GM21515 (cell line): Measurements from ENCODE around the gene USH1C.

Experiments used
- ATAC-seq: cut with Tn5 transposase; IDR thresholded peaks from one replicate; pipeline ENCODE4 v1.9.1; 2021; ENCODE audit not compliant: unreplicated experiment

The USH1C gene

DNA sequence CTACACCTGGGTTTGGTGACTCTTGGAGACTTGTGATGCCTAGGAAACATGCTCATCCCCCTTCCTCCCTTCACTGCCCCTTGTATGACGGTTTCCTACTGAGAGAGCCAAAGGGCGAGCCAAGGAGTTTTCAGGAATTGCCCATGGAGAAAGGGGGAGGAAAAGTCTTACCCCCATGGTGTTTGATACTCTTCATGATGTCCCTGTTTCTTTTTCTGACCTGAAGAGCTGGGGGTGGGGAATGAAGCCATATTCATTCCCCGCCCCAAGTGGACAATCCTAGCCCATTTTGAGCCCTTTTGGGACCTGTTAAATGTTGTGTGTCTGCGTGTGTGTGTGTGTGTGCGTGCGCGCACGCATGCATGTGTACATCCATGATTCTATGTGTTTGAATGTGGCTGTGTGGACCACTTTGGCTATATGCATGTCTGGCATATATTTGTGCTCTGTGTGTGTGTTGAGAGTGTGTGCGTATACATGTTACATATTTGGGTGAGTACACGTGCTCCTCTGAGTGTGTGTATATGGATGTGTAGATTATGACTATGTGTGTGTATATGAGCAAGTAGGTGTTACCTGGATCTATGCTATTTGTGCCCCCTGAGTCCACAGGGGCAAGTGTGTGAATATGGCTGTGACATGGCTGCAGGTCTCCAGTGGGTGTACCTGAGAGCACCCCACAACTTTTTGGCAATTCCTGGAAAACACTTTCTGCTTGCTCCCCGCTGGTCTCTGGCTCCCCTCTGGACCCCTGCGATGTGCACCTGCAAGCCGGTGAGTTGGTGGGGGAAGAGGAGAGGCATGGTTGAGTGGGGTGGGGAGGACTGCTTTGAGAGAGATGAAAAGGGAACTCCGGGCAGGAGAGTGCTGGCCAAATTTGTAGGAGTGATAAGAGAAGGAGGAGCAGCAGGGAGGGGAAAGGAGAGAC lies 27.5 kb upstream of the USH1C start:
- ATAC-seq = no peak

DNA sequence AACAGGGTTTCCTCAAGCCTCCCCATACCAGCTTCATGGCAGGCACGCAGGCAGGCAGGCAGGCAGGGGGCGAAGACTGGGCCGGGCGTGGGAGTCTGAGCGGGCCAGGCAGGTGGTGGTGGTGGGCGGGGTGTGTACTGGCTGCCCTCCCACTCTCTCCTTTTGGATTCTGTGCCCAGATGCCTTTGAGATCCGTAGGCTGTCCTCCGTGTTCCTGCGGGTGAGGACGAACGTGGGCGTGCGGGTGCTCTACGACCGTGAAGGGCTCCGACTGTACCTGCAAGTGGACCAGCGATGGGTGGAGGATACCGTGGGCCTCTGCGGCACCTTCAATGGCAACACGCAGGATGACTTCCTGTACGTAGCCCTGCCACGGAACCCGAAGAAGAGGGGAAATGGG lies 25.8 kb upstream of the USH1C start:
- ATAC-seq = no peak

- ATAC-seq = no peak
These were observed 24.7 kb upstream of the USH1C start for GRCh38 chr11:17568944-17569343.

DNA sequence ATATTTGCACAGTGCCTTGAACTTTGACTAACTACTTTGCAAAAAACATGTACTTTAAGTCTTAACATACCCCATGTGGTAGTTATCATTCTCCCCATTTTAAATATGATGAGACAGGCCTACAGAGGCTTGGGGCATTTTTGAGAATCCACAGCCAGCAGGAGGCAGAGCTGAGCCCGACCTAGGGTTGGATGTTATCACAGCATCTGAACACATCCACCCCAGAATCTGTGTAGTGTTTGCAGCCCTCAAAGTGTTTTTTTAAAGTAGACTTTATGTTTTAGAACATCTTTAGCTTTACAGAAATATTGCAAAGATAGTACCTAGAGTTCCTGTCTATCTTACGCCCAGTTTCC lies 20.4 kb upstream of the USH1C start:
- no peak for ATAC-seq

DNA sequence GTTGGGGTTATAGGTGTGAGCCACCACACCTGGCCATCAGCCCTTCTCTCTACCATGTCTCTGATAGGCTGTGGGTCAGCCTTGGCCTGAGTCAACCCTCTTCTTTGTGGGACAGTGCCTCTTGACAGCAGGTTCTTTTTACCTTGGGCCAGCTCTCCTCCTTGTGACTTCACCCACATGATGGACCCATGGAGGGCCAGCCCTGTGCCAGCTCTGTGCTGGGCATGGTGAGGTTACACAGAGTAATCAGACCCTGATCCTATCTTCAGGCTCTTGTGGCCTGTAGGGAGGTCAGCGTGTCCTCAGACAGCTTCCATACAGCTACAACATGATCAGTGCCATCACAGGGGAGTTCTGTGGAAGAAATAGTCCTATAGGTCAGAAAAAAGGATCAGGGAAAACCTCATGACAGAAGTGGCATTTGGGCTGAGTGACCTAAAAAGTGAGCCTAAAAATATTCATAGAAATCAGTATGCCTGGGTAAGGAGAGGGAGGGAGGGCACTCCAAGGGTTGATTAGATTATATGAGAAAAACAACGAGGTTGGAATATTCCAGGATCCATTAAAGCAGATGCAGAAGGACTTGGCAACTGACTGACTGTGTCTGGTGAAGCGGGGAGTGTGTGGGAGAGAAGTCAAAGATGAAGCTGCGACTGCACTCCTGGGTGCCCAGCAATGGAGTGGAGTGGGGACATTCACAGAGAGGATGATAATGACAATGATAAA lies 19.9 kb upstream of the USH1C start:
- ATAC-seq = no peak

DNA sequence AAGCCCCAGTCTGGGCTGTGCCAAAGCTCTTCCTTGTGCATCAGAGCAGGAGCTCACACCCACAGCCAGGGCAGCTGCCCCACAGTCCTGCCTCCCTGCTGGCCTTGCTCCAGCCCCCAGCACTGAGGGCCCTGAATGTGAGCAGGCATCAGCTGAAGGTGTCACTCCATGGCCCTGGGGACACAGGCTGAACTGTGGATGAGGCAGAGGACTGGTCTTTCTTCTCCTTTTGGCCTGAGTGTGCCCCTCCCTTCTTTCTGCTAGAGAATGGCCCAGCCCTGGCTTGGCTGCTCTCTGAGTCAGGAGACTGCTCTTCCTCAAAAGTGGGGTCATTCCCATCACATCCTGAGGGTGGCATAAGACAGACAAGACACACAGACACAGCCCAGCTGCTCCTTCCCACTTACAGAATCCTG lies 19.0 kb upstream of the USH1C start:
- no peak for ATAC-seq

DNA sequence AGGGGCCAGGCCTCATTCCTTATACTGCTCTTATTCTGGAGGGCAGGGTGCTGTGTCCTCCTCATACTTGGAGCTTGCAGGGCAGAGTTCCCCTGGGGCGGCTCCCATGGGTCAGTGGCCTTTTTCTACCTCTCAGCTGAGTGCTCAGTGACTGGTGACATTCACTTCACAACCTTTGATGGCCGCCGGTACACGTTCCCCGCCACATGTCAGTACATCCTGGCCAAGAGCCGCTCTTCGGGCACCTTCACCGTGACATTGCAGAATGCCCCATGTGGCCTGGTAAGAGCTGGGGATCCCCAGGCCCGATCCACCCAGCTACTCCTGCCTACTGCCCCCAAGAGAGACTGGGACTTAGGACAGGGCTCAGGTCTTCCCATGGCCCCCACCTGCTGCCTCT lies 17.3 kb upstream of the USH1C start:
- ATAC-seq = no peak

DNA sequence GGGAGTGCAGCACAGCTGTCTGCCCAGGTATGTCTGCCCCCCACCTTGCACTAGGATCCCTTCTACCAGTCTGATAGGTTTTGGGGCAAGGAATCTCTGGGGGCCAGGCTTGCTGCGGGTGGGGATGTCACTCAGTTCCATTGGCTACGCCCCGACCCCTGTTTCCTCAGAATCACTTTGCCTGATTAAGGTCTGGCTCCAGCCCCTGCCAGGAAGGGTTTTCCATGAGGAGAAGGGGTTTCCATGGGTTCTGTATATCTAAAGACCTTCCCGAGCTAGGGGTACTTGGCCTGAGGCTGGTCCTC lies 16.8 kb upstream of the USH1C start:
- no peak for ATAC-seq

DNA sequence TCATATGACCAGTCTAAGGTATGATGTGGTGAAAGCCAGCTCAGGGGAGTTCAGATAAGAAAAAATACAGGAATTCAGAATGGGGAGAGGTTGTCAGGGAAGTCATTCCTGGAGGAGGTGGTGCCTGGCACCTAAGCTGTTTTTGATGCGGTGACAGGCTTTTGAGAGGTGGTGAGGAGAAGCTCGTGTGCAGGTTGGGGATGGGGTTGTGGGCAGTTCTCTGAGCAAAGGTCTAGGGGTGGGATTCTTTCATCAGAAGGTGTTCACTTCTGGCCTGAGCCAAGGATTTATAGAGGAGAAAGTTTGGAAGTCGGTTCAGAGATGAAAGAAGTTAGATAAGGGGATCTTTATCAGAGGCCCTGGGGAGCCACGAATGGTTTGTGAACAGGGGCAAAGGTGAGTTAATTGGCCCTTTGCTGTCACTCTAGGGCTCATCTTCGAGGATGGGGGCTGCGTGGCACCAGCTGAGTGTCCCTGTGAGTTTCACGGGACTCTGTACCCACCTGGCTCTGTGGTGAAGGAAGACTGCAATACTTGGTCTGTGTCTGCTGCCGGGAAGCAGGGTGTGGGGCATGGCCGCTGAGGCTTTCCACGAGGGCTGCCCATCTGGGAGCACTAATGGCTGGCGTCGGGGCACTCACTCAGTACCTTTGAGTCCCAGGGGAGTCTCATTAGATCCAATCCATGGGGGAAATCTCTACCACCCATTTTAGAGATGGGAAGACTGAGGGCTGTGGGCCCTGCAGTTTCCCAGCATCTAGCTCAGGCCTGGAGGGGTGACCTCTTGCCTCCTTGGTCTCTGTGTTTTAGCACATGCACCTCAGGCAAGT lies 16.3 kb upstream of the USH1C start:
- ATAC-seq = no peak

GRCh38 chr11:17559341-17560087 lies 15.3 kb upstream of the USH1C start:
- no peak for ATAC-seq

DNA sequence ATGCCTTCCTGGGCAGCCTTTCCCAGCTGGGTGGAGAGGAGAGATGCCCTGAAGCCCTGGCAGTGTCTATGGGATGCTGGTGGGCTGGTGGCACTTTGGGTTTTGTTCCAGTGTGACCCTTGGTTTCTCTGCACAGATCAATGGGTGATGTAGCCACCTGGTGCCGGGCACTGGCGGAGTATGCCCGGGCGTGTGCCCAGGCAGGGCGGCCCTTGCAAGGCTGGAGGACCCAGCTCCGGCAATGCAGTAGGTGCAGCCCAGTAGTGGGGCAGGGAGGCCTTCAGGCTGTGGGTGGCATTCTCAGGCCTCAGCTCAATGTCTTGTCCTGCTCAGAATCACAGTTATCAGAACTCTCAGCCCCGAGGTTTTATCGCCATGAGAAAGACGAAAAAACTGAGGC lies 14.7 kb upstream of the USH1C start:
- no peak for ATAC-seq

DNA sequence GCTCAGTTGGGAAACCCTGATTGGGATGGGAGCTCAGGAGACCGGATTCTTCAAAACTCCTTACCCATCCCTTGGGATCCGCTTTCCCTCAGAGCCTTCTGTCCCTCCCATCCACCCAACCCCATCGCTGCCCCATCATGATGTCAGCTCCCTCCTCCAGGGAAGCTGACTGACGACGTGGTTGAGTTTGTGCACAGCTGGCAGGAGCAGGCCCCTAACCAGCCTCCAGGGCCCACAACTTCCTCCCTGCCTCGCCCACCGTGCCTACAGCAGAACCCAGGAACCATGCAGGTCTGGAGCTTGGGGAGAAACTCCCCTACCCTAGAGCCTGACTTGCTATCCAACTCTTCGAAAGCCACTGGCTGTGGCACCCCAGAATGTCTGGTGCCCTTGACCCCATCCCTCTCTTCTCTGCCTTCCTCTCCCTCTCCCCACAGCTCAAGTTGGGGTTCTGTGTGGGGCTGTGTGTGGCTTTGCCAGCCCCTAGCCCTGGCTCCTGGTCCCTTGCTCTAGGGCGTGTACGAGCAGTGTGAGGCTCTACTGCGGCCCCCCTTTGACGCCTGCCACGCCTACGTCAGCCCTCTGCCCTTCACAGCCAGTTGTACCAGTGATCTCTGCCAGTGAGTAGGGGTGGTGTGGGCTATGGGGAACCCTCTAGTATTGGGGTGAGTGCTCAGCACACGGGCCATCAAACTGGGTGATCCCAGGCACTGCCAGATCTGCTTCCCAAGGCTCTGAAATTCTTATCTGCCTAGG lies 14.0 kb upstream of the USH1C start:
- no peak for ATAC-seq

GRCh38 chr11:17556999-17557398 lies 12.8 kb upstream of the USH1C start:
- ATAC-seq = no peak

GRCh38 chr11:17554487-17554886 lies 10.3 kb upstream of the USH1C start:
- ATAC-seq = no peak

DNA sequence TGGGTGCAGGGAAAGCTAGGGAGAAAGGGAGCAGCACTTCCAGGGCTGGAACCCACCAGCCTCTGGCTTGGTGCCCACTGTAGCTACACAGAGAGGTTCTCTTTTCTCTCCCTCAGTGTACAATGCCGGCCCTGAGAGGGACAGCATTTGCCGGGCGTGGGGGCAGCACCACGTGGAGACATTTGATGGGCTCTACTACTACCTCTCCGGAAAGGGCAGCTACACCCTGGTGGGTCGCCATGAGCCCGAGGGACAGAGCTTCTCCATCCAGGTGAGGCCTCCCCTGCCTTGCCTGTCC lies 9.0 kb upstream of the USH1C start:
- ATAC-seq = no peak

DNA sequence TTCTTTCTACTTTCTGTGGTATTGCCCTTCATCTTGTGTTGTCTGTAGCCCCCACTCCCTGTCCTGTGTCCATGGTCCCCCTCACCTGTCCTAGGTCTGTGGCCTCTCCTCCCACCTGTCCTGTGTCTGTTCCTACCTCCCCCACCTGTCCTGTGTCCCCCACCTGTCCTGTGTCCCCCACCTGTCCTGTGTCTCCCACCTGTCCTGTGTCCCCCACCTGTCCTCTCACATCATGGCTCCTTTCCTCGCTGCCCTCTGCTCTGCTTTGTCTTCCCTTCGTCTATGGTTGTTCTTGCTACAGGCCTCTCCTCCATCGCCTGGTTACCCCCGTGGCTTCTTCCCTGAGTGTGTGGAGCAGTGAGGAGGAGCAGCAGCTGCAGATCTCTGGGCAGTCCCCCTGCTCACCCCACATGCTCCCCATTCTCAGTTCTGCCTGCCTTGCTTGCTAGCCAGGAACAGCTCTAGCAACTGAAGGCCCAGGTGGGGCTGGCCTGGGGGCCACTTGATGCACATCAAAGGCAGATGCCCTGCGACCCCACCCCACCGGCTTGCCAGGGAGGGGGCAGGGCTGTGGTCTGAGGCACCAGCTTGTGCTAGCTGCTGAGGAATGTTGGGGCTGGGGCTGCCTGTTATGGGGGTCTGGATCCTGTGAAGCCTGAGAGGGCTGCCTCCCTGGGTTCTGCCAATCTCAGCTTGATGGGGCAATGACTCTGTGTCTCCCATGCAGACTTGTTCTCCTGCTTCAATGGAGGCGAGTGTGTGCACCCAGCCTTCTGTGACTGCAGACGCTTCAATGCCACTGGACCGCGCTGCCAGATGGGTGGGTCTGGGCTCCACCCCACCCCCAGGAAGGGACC lies 8.4 kb upstream of the USH1C start:
- ATAC-seq = no peak

DNA sequence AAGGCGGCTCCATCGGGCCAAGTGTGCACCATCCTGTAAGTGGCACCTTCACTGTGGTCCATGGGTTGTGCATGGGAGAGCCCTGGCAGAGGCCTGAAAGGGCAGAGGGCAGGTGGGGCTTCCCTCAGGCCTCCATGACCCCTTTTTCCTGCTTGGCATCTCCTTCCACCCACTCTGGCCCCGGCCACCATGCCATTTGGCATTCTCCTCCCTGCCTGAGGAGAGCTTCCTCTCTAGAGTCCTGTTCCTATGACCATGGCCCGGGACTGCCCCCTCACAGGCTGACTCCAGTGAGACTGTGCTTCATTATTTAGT lies 7.8 kb upstream of the USH1C start:
- ATAC-seq = no peak

DNA sequence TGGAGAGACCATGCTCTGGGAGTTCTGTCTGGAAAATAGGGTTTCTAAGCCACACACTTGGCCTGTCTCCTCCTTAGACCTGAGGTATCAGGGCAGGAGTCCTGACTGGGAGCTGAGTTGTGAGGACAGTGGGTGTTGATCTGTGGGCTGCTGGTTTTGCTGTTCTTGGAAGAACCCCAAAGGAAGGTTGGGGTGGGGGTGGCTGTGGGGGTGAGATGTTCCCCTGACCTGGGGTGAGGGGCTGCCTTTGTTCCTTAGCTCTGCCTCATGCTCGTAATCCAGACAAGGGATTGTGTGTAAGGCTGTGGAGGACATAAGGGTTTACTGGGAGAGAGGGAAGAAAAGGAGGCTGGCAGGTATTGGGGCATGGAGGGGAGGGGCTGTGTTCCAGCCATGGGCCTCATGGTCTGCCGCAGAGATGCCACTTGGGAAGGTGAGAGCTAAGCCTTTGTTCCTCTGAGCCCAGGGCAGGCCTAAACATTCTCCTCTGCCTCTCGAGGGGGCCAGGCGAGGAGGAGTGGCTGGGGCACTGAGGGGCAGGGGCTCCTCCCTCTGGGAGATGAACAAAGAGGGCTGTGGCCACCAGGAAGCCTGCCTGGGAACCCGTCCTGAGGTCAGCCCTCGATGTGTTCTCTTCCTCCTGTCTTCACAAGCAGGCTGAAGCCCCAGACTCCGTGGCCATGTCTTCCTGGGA lies 7.3 kb upstream of the USH1C start:
- ATAC-seq = no peak
